GM10248 (cell line): ENCODE measurements around the gene AGRN.

ENCODE experiments used
- CTCF ChIA-PET: fragments of 300-600 bp; sonication (Branson Sonifier 250); formaldehyde crosslinking; extraction: SDS; loops from one replicate; lab custom pipeline; 2021; ENCODE audit warnings: antibody characterized with exemption; lab: Yijun Ruan, JAX
- POLR2A ChIA-PET: fragments of 350-650 bp; sonication (Branson Sonifier 250); formaldehyde crosslinking; extraction: SDS; loops from one replicate; lab custom pipeline; 2020; ENCODE audit warnings: antibody characterized with exemption; lab: Yijun Ruan, JAX
- DNase-seq: peaks from one replicate; pipeline ENCODE4 v3.0.0; 2012; ENCODE audit errors: extremely low spot score
- TF ChIP-seq, protein P1 (sequence below): IDR thresholded peaks from 2 replicates; pipeline ENCODE4 v1.5.1; 2012; ENCODE audit warnings: mild to moderate bottlenecking, low read depth; ENCODE audit errors: extremely low read depth, missing control alignments, control extremely low read depth

Gene AGRN

DNA sequence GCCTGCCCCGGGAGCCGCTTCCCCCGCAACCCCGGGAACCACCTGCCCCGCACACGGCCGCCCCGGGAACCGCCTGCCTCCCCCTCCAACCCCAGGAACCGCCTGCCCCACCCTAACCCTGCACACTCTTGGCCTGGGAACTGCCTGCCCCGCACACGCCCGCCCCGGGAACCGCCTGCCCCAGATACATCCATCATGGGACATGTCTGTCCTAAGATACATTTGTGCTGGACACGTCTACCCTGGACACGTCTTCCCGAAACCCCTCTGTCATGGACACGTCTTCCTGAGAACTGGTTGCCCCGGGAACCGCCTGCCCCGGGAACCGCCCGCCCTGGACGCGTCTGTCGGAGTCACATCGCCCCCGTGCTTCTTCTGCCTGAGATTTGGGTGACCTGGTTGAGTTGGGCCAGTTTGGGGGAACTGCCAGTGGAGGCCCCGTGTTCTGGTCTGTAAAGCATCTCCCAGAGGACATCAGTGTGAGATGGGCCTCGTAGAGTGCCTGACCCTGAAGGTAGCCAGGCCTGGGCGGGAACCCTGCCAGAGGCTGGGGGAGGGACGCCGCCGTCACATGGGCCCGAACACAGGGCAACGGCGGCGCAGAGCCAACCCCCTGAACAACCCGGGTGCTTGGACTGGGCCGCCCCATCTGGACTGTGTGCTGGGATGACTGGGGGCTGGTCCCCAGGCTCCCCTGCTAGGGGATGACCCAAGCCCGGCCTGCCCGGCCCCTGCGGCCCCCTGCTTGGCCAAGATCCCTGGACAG is 41.7 kb upstream of the AGRN start:
- TF ChIP-seq, protein P1, sequence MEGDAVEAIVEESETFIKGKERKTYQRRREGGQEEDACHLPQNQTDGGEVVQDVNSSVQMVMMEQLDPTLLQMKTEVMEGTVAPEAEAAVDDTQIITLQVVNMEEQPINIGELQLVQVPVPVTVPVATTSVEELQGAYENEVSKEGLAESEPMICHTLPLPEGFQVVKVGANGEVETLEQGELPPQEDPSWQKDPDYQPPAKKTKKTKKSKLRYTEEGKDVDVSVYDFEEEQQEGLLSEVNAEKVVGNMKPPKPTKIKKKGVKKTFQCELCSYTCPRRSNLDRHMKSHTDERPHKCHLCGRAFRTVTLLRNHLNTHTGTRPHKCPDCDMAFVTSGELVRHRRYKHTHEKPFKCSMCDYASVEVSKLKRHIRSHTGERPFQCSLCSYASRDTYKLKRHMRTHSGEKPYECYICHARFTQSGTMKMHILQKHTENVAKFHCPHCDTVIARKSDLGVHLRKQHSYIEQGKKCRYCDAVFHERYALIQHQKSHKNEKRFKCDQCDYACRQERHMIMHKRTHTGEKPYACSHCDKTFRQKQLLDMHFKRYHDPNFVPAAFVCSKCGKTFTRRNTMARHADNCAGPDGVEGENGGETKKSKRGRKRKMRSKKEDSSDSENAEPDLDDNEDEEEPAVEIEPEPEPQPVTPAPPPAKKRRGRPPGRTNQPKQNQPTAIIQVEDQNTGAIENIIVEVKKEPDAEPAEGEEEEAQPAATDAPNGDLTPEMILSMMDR: no peak
- CTCF ChIA-PET: no interaction called here
- DNase-seq: no peak
- POLR2A ChIA-PET: no interaction called here

DNA sequence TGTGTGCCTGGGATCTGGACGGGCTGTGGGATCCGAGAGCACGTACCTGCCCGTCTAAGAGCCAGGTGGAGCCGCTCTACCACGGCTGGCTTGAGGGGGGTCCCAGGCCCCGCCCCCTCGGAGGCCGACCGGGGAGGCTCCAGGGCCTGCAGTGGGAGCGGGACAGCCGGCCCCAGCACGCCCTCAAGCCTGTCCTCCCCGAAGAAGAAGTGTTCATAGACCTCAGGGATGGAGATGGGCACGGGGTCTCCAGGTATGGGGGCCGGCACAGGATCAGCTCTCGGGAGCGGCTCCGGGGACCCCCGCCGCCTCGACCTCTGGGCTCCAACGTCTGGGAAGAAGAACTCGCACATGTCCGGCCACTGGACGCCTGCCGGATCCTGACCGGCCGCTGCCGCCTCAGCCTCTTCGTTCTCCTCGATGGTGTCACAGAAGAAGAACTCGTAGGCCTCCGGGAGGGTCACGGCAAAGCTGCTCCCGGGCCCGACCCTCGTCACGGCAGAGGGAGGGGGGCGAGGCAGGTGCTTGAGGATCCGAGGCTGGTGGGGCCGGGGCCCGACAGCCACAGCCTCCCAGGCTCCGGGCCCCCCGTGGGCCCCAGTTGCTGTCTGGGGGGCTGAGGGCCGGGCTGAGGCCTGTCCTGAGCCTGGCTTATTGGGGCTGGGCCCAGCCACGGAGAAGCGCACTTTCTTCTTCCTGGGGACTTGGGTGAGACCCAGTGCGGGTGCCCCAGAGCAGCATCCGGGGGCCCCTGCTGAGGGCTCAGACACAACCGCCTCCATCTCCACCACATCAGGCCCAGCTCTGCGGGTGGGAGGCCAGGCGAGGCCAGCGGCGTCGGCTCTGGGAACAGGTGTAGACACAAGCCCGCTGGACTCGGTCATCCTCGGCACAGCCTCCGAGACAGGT is 40.8 kb upstream of the AGRN start:
- no peak for DNase-seq
- ChIA-PET CTCF (interaction anchor here (3.2 kb wide), 1 partner anchor 53 kb away, joined by 12 read pairs; no protein-coding TSS in a partner anchor), POLR2A (no interaction called here)
- TF ChIP-seq, protein P1: no peak

DNA sequence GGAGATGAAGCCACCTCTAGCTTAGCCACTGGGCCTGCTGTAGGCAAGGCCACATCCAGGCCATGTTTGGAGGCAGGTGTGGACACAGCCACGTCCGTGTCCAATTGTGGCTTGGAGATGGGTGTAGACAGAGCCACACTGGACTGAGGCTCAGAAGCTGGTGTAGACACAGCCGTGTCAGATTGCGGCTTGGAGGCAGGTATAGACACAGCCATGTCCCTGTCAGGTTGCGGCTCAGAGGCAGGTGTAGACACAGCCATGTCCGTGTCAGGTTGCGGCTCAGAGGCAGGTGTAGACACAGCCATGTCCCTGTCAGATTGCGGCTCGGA is 40.2 kb upstream of the AGRN start:
- no peak for DNase-seq
- ChIA-PET CTCF (interaction anchor here (3.2 kb wide), 1 partner anchor 53 kb away, joined by 12 read pairs; no protein-coding TSS in a partner anchor), POLR2A (no interaction called here)
- TF ChIP-seq, protein P1: no peak

DNA sequence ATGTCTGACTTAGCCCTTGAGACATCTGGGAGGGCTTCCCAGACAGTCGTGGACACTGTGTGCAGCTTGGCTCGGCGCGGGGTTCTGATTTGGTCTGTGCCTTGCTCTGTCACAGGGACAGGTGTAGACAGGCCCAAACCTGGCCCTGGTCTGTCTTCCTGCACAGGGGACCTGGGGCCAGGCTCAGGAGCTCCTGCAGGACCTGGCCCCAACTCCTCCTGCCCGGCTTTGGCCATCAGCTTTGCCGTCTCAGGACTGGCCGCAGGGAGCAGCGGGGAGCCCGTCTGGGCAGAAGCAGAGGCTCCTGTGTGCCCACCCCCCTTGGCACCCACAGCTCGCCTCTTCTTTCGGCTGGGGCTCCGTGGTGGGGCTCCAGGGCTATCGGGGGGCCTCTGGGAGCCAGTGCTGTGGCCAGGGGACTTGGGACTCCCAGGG is 39.8 kb upstream of the AGRN start:
- no peak for DNase-seq
- ChIA-PET POLR2A (no interaction called here), CTCF (interaction anchor here (0.7 to 5.8 kb wide), 7 partner anchors 10 to 83 kb away, joined by 3 to 53 read pairs (median 5); partner anchors contain the start of genes AGRN and HES4)
- TF ChIP-seq, protein P1: no peak

DNA sequence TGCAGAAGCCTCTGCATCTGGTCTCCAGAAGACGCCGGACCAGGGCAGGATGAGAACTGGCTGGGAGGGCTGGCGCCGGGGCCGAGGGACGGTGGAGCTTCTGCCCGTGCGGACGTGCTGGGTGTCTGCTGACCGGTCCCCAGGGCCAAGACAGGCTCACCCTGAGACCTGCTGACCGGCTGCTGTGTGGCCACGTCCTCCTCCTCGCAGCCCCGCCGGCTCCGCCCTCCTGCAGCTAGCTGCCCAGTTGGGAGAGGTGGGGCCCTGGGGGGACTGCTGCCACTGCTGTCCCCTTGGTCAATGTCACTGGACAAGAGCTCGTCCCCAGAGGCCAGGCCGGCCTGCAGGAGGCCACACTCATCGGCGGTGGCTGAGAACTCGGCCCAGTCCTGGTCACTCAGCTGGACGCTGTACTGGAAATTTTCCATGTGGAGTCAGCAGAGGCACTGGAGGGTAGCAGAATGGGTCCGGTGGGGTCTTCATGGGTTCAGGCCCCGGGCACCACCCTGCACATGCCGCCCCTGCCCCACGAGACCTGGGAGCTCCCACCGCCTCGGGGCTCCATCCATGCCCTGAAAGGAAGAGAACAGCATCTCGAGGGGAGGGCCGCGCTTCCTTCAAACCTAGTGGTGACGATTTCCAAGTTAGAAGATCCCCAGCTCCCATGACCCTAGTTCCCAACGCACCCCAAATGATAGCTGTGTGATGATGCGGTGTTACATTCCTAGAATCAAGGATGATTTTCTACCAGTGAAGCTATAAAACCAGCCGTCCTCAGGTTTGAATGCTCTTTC is 39.1 kb upstream of the AGRN start:
- CTCF ChIA-PET: interaction anchor here (0.6 to 5.8 kb wide), 15 partner anchors 9 to 310 kb away, joined by 3 to 53 read pairs (median 4); partner anchors contain the start of genes AGRN, HES4 and ISG15
- TF ChIP-seq, protein P1: no peak
- POLR2A ChIA-PET: no interaction called here
- no peak for DNase-seq
